HG02870 (cell line): ENCODE results near the gene PXDN.

Source experiments
- ATAC-seq: cut with Tn5 transposase; IDR thresholded peaks from one replicate; pipeline ENCODE4 v1.9.1; 2021; ENCODE audit warnings: mild to moderate bottlenecking, moderate library complexity; ENCODE audit not compliant: unreplicated experiment

Gene PXDN

DNA sequence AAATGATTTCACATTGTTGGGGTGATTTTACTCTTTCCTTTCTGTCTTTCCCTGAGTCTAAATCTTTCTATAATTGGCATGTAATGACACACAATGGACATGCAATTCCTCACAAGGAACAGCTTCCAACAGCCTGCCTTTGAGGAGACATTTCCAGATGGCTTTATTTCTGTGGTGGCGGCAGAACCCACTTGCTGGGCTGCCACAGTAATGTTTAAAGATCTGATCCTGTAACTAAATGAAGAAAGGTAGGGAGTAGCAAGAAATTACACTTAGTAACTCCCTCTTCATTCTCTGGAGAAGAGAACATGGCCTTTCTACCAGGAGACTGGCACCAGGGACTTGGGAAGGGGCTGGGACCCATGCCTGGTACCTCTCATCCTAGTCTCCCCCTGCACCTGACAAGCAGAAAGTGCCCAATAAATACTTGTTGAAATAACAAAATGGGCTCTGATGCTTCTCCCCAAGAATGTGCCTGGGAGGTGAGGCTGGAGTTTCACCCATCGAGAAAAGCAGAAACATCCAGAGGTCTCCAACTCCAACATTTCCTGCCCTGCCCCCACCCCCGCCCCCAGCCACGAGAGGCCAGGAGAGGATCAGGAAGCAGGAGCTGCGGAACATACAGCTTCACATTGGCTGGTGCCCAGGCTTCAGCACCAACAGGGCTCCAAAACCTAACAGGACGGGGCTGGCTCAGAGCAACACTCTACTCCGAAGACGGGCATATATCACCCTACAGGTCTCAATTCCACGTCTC is 92.1 kb downstream of the PXDN start:
- no peak for ATAC-seq

DNA sequence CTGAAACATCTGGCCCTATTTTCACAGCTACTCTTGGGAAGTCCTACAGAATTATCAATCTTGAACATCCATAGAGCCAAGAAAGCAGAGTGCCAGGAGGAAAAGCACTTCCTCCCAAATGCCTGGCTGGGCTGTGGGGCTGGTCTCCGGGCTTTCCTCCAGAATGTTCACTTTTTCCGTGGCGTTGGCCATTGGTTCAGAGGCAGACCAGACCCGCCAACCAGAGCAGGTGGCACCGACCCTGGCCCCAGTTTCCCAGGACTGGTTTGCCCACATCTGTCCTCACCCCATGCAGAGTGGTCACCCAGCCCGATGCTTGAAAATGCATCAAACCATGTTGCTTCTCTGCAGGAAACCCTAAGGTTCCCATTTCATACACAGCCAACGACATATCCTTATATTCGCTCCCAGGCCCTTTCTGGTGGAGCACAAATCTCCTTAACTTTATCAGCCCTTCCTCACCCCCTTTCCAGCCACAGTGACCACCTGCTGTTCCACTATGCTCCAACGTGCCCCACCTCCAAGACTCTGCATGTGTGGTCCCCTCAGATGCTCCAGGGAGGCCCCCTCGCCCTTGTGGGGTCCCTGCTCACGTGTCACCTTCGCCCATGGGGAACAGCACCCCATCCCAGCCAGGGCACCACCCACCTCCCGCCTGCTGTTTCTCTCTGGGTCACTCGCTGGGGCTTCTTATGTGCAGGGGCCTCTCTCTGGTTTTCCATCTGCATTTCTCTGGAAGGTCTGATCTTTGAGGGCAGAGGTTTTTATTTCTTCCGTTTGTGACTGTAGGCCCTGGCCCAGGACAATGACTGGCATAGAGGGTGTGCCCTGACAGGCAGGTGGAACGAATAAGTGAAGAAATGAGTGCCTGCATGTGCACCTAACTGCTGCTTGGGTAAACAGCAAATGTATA is 92.9 kb downstream of the PXDN start:
- no peak for ATAC-seq

DNA sequence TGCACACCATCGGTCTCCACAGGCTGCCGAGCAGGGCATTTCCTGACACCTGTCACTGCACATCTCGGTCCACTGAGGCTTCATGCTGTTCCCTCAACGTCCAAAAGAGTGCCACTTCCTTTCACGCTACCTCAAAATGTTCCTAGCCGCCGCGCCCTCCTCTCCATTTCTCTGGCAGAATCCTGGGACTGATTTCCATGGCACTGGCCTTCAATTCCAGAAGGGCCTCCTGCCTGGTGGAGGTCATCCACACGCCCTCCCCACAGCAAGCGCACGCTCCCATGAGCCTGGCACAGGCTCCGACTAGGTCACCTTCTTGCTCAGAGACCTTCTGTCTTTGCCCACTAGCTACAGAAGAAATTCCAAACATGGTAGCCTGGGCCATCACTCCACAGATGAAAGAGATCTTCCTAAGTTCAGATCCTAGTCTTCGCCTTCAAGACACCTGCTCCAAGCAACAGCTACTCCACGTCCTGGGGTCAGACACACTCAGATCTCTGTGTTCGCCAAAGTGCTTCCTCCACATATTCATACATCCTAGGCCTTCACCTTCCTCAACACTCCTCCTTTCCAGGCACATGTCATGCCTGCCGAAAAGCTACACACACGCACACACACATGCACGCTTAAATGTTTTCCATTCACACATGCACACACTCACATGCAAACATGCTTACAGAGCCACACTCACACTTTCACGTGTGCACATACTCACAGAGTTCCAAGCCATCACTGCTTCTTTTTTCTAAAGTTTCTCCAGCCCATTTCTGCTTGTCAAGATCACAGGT is 94.0 kb downstream of the PXDN start:
- no peak for ATAC-seq

DNA sequence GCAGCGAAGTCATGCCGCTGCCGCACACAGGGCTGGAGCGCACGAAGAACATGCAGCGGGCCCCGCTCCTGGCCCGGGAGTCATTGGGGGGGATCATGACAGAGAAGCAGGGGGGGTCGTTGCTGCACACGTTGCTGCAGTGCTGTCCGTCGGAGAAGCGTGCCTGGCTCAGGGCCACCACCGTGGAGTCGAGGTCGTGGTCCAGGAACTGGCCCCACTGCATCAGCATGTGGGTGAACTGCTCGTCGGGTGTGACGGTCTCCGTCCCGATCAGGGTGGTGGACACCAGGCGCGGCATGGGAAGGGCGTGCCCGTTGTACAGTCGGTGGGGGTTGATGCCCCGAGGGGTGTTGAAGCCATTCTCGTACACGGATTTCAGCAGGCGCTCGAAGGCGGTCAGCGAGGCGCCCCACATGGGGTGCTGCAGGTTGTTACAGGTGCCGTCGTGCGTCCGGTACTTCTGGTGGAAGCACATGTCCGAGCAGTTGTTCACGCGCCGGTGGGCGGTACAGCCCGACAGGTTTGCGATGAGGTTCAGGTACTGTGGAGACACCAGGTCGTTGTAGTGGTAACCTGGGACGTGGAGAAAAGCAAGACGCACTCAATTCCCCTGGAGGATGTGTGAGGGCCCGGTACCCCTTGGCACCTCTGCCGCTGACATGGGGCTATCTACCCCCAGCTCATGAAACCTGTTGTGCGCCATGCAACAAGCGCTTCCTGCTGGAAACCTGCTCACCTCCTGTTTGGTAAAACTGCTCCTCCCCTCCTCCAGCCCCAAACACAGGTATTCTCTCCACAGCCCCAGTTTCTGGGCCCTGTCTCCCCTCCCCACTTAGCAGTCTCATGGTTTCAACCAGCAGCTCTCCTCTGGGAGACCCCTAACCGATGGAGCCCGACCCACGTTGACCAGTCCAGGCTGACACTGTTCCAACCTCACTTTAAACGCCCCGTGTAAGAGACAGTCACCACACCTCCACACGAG is 94.9 kb downstream of the PXDN start:
- no peak for ATAC-seq

DNA sequence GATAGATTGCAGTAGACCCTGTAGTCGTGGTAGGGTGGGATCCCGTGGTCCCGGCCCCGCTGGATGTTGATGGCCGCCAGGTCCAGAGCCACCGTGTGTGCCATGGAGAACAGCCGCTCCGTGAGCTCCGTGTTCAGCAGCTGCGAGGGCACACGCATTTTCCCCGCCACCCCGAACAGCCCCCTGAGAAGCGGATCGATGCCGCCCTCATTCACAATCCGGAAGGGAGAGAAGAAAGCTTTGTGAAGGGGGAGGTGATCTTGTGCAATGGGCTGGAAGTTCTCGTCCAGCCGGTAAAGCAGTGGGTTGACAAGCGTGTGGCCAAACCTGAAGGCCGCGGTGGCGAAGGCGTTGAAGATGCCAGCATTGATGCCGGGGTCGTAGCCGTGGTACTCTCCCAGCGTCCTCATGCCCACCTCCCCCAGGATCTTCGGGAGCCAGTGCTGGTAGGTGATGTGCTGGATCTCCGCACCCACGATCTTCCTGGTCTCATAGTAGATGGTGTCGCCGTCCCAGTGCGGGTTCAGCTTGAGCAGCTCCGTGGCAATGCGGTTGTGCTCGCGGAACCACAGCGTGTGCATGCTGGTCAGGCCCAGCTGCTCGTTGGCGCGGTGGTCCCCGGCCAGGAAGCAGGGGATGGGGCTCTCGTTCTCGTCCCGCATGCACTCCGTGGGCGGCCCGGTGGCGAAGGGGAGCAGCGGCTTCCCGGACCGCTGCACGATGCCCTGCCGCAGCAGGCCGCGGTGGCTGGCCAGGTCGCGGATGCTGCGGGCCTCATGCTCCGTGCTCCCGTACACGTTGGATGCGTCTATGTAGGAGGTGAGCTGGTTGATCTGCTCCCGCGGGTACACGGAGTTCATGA is 95.8 kb downstream of the PXDN start:
- no peak for ATAC-seq

DNA sequence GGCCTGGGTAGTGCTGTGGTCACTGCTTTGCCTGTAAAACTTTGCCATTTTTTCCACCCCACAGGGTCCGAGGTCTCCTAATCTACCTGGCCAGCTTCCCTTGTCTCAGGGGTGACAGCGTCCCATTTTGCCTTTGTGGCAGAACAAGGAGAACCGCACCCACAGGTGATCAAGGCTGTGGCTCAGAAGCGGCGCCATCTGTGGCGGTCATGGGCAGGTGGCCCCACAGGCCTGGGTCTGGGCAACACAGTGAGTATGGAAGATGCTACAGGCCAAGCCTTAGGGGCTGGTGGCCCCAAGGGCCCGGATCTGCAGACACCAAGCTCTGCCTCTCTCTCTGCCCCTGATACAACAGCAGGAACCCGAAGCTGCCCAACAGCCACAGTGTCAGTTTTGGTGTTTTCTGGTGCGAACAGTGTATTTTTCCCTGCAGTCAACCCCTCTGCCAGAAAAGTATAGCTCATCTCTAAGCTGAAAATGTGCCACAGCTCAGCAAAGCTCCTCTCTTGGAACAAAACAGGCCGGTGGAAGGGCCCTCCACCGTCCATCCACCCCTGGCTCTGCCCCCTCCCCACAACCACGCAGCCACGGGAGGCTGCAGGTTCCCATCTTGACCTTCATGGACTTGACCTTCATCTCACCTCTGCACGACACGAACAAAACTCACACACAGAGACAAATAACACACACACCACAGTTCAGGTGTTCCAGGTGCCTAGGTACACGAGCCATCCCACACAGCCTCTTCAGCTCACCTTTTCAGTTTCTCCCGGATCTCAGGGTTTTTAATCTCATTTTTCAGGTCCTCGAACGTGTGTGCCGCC is 96.7 kb downstream of the PXDN start:
- no peak for ATAC-seq

DNA sequence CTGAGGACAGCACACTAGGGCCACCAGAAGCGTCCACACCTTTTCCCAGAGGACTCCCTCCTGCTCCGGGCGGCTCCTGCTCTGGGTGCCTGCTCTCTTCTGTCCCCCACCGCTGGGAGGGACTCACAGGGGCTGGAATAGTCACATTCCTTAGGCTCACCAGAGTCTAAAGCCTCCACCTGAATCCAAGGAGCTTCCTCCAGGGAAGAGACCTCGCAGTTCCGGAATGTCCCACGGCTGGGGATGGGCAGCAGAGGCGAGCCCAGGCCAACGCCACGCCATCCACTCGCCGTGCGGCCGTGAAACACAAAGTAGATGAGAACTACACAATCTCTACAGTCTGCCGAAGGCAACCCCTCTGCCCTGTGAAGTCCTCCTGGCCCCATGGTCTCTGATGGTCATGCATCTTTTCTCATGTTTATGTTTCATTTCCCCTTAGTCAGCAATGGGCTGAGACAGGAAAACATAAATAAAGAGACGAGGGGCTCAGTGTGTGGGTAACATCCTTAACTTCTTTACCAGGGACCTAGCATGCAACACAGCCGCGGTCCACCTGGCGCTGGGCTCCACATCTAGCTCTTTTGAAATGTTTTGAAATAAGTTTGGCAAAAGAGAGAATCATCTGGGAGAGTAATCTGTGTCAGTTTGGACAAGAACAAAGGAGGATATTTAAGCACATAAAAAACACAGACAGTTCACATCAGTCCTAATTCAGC is 98.4 kb downstream of the PXDN start:
- ATAC-seq = no peak

DNA sequence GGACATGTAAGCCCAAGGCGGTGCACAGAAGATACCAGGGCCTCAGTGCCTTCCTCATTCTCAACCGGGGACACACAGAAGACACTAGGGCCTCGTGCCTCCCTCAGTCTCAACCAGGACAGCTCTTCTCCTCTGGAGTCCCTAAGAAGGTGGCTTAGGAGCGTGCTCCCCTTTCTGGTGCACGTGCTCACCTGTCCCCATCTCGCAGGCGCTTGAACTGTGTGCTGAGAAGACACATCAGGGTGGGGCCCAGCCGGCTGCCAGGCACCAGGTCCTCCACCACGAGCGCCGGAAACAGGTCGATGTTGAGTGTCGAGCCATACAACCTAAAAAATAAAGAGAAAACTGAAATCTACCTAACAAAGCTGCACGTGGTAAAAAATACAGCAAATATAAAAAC is 99.9 kb downstream of the PXDN start:
- no peak for ATAC-seq

DNA sequence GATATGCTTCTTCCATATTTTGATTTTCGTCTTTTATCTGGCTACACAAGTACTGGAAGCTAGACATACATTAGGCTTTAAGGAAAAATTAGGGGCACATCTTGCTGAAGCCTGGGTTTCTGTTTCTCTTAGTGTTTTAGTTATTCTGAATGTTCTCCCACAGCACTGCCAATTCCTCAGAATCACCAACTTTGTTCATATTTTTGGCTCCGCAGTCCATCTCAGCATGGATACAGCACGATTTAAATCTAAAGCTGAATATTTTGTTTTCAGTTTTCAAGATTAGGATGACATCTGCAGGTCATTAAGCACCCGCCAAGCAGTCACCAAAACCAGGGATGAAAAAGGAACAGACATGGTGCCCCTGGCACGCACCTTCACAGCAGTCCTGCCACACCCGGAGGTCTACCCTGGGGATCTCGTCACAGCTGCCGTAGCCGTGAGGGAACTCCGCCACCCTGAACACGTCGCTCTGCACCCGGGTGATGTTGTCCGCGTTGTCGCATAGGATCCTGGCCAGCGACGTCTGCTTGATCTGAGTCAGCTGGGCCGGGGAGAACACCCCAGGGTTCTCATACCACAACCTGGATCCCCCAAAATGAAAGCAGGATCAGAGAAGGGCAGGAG is 101.2 kb downstream of the PXDN start:
- ATAC-seq = no peak

DNA sequence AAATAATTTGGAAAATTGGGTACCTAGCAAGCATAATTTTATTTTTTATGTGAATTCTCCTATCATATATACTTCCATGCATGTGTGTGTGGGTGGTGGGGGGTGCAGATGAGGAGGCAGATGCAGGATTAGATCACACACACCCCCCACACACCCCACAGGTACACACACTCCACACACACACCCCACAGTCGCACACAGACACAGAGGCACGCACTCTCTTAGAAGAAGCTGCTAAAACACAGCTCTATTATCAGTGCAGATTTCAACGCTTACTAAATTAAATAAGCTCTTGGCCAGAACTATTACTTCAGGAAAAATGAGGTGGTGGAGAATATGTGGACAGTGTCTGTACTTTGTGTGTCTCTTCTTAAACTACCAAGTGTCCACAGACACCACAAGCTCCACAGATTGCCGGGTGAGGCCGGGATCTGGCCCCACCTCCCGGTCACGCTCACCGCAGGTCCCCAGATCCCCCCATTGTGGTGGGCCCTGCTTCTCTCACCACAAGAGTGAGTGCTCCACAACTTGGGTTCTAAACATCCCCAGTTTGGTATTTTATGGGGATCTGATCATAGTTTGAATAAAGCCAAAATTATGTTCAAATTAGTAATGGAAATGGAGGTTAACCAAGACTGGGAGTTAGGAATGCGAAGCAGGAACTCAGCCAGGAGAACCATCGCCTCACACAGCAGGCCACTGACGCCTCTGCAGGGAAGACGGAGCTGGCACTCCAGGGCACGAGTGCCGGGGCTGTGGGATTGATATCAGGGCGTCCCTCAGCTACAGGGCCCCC is 102.1 kb downstream of the PXDN start:
- ATAC-seq = no peak

DNA sequence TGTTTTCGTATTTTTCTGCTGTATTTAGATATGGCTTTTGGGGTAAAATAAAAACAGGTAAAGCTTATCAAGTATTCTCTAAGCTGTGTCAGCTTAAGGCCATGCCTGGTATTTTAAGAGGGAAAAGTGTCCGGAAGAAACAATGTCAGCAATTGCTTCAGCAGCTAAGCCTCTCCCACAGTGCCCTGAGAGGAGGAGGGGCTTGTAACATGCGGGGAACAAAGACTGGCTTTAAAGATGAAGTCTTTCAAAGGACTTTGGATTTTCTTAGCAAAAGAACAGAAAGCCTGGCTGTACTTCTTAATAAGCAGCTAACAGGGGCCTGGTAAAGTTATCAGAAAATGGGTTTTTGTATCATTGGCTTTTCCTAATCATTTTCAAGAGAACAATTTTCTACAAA is 102.8 kb downstream of the PXDN start:
- no peak for ATAC-seq

DNA sequence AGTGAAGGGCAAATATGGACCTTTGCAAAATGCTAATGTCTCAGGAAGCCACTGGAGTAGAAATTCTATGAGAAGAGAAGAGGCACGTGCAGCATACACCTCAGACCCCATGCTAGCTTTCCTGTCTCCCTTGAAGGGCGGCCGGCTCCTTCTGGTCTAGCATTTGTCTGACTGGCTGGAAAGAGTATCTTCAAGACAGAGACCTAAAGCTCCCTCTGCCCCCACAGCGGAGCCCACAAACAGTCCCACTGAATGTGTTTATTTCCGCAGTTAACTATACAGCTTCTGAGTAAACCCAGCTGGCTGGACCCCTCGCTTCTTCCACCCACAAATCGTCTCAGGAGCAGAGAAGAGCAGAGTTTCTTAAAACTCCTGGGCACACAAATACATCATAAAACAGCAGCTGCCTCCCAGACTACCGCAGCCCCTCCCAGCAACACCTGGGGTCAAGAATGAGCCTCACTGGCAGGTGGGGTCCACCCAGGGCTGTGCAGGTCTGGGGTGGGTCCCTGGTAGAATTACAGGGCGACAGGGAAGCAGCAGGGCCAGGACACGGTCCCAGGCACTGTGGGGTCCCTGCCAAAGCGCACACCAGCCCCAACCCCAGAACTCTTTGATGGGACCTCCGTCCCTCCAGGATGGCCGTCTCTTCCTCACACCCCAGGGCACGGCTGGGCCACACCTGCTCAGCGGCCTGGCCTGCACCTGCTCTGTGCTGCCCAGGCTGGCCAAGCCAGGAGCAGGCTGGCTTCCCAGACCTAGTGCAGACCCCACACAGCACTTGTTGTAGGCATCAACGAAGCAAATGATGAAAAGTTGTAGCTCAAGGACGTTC is 103.8 kb downstream of the PXDN start:
- ATAC-seq = no peak

DNA sequence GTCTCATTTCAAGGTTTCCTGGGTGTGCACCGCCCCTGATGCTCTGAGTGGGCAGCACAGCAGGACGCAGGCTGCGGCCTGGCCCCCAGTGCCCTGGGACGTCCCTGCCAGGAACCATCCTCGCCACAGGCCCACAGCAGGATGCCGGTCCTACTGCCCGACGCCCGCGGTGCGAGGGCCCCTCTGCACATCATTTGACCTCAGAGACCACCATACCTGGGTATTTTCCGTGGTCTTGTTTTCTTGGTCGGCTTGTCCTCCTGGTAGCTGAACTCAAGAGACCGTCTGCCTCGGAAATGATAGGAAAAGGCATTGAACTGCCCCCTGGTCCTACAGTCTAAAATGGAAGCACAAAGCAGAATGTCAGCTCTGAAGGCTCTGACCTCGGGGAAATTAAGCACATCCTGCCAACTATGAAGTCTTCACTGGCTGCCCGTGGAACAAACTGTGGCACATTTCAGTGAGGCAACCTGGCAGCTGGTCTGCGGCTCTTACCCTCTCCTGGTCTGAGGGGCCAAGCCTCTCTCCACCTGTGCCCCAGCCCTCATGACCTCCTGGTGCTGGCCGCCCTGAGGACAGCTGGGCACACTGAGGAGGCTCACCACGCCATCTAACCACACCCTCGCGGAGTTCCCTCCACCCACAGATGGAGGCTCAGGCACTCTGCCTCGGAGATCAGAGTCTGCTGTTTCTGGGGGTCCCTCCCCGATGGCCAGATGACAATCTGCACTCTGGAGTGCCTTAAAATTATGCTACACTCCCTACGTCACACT is 105.0 kb downstream of the PXDN start:
- ATAC-seq = no peak

DNA sequence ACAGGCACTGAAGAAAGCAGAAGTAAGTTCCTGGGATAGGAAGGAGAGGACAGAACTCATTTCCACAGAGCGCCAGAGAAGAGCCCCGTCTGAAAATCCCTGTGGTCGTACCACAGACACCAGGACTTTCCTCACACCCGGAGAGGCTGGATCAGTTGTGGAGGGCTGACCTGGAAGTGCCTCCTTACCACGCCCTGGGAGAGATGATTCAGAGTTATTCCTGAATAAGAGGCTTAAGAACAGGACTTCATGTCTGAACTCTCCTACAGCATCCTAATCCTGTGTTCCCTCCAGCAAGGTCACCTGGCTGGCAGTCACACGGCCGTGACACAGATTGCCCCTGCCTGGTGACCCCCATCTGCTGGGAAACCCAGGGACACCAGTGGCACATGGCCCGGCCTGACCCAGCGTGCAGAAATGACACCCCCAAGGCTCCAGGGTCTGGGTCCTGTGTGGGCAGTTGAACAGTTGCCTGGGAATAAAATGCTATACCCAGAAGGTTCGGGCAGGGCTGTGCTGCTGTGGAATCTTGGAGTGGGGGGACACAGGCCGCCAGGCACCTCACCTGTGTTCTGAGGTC is 105.9 kb downstream of the PXDN start:
- no peak for ATAC-seq
